HCT116 (cell line): Measurements from ENCODE around the gene ZFYVE27. TPM values are rescaled to one million over a fixed set of nuclear protein-coding genes. Genes with fewer than 3 reads are reported as not detected.

Experiments used
- ATAC-seq: fragments of 200-7000 bp; cut with Tn5 transposase; 2 replicates; pipeline ENCODE4 v1.9.1; 2020; ENCODE audit warnings: mild to moderate bottlenecking, moderate library complexity
- BruUV-seq: library from RNA; stranded (reverse); fragments of 400-500 nt; replicated peaks from 2 replicates; lab custom pipeline; 2021; lab: Mats Ljungman, UMichigan
- CTCF ChIA-PET: fragments of 300-600 bp; sonication (Branson Sonifier 250); formaldehyde crosslinking; loops from one replicate; lab custom pipeline; 2021; ENCODE audit warnings: antibody characterized with exemption; lab: Charles Lee
- POLR2A ChIA-PET: fragments of 300-600, 350-600 bp; sonication (Branson Sonifier 250); formaldehyde crosslinking; loops from one replicate; lab custom pipeline; 2021; ENCODE audit warnings: antibody characterized with exemption; lab: Charles Lee
- RAD21 ChIA-PET, 2 experiments: fragments of 300-600 bp; sonication (Branson Sonifier 250); formaldehyde crosslinking; loops; one replicate each; lab custom pipeline; 2023; ENCODE audit warnings: low total read pairs in 2 of 2; ENCODE audit not compliant: uncharacterized antibody in 2 of 2, unreplicated experiment in 2 of 2, low non-redundant PET in 1 of 2; lab: Charles Lee
- DNase-seq: peaks from one replicate; pipeline ENCODE4 v3.0.0-alpha.2; 2010; ENCODE audit warnings: low read depth, low spot score
- H2AFZ ChIP-seq: fragments of 200-600 bp; shearing (Covaris generic), sonication (generic); 2 replicates; pipeline ENCODE4 v1.6.1; 2017; ENCODE audit warnings: low read depth, mixed run types, mixed read lengths, antibody characterized with exemption, low read length; ENCODE audit not compliant: poor library complexity, severe bottlenecking
- H3K27ac ChIP-seq: 2 replicates; pipeline ENCODE4 v1.5.1; 2012; ENCODE audit warnings: low read depth, low read length
- H3K27me3 ChIP-seq: fragments of 200-600 bp; sonication (generic); 2 replicates; pipeline ENCODE4 v1.6.1; 2016; ENCODE audit warnings: mixed run types, low read length, mixed read lengths; ENCODE audit not compliant: insufficient read depth
- H3K36me3 ChIP-seq, 2 experiments: fragments of 200-500 bp in 1 of 2; fragments of 200-600 bp in 1 of 2; sonication (Bioruptor generic) in 1 of 2; sonication (generic) in 1 of 2; 2 replicates each; pipeline versions ENCODE4 v1.5.1 to v1.6.1; 2014 to 2016; ENCODE audit warnings: low read length in 2 of 2, inconsistent platforms in 1 of 2, mixed read lengths in 1 of 2, mixed run types in 1 of 2; ENCODE audit not compliant: insufficient read depth in 2 of 2, control insufficient read depth in 1 of 2
- H3K4me1 ChIP-seq, 2 experiments: fragments of 200-600 bp in 1 of 2; sonication (generic) in 1 of 2; 2 replicates each; pipeline versions ENCODE4 v1.5.1 to v1.6.1; 2012 to 2017; ENCODE audit warnings: low read length in 2 of 2, inconsistent platforms in 1 of 2, mild to moderate bottlenecking in 1 of 2, mixed read lengths in 1 of 2, mixed run types in 1 of 2, moderate library complexity in 1 of 2; ENCODE audit not compliant: insufficient read depth in 2 of 2, control insufficient read depth in 1 of 2
- H3K4me2 ChIP-seq: fragments of 200-600 bp; sonication (generic); 2 replicates; pipeline ENCODE4 v1.6.1; 2017; ENCODE audit warnings: mixed run types, low read length, mixed read lengths
- H3K4me3 ChIP-seq, 2 experiments: fragments of 200-600 bp in 1 of 2; sonication (generic) in 1 of 2; replicated peaks in 1 of 2; 2 replicates each; pipeline ENCODE4 v1.5.1; 2011 to 2016; ENCODE audit warnings: low read length in 2 of 2, control low read depth in 1 of 2, low read depth in 1 of 2, mild to moderate bottlenecking in 1 of 2, mixed read lengths in 1 of 2, mixed run types in 1 of 2
- H3K79me2 ChIP-seq: fragments of 200-600 bp; sonication (generic); 2 replicates; pipeline ENCODE4 v1.6.1; 2017; ENCODE audit warnings: mild to moderate bottlenecking, mixed run types, low read length, moderate library complexity, mixed read lengths; ENCODE audit not compliant: insufficient read depth
- H3K9ac ChIP-seq: fragments of 200-600 bp; sonication (generic); 2 replicates; pipeline ENCODE4 v1.6.1; 2016; ENCODE audit warnings: low read length, mixed read lengths
- H3K9me2 ChIP-seq: fragments of 200-600 bp; sonication (generic), shearing (Covaris generic); 2 replicates; pipeline ENCODE4 v1.6.1; 2017; ENCODE audit warnings: mixed run types, mild to moderate bottlenecking, moderate library complexity; ENCODE audit not compliant: insufficient read depth
- H3K9me3 ChIP-seq, 2 experiments: fragments of 200-500 bp in 1 of 2; fragments of 200-600 bp in 1 of 2; sonication (Bioruptor generic) in 1 of 2; sonication (generic) in 1 of 2; 2 replicates each; pipeline ENCODE4 v1.6.1; 2014 to 2017; ENCODE audit warnings: low read length in 2 of 2, mixed read lengths in 2 of 2, inconsistent platforms in 1 of 2, low read depth in 1 of 2, mild to moderate bottlenecking in 1 of 2, mixed run types in 1 of 2, moderate library complexity in 1 of 2; ENCODE audit not compliant: control insufficient read depth in 1 of 2, insufficient read depth in 1 of 2
- H4K20me1 ChIP-seq: fragments of 200-600 bp; sonication (generic), shearing (Covaris generic); 2 replicates; pipeline ENCODE4 v1.6.1; 2017; ENCODE audit warnings: mixed run types, mild to moderate bottlenecking, moderate library complexity; ENCODE audit not compliant: insufficient read depth
- CEBPB ChIP-seq: IDR thresholded peaks from 2 replicates; pipeline ENCODE4 v1.6.1; 2012; ENCODE audit warnings: low read depth
- ELF1 ChIP-seq: IDR thresholded peaks from 2 replicates; pipeline ENCODE4 v1.6.1; 2012; ENCODE audit warnings: low read depth, borderline replicate concordance
- FOSL1 ChIP-seq: IDR thresholded peaks from 2 replicates; pipeline ENCODE4 v1.6.1; 2012; ENCODE audit warnings: low read depth
- JUND ChIP-seq: IDR thresholded peaks from 2 replicates; pipeline ENCODE4 v1.6.1; 2012
- POLR2A ChIP-seq: IDR thresholded peaks from 2 replicates; pipeline ENCODE4 v1.7.0; 2011; ENCODE audit warnings: borderline replicate concordance; ENCODE audit not compliant: insufficient read depth, insufficient read length; ENCODE audit errors: extremely low read depth
- POLR2AphosphoS5 ChIP-seq: IDR thresholded peaks from 2 replicates; pipeline ENCODE4 v1.6.1; 2011; ENCODE audit warnings: mild to moderate bottlenecking, low read depth, low read length, moderate library complexity
- SRF ChIP-seq: IDR thresholded peaks from 2 replicates; pipeline ENCODE4 v1.6.1; 2012; ENCODE audit warnings: low read depth
- TCF7L2 ChIP-seq: IDR thresholded peaks from 2 replicates; pipeline ENCODE4 v1.7.0; 2011; ENCODE audit warnings: borderline replicate concordance, inconsistent platforms; ENCODE audit not compliant: insufficient read depth, insufficient read length; ENCODE audit errors: extremely low read depth
- YY1 ChIP-seq: IDR thresholded peaks from 2 replicates; pipeline ENCODE4 v1.6.1; 2011; ENCODE audit warnings: low read length, low read depth, moderate library complexity, mild to moderate bottlenecking; ENCODE audit not compliant: insufficient replicate concordance; ENCODE audit errors: extremely low read depth
- ZFX ChIP-seq: fragments of 450-650 bp; IDR thresholded peaks from 2 replicates; pipeline ENCODE4 v1.6.1; 2017
- intact Hi-C: fragments of 100-400 bp; cut with micrococcal nuclease; formaldehyde crosslinking; loops from 2 replicates; pipeline ENCODE4 v1.10.0; 2022
- total RNA-seq: library from RNA; stranded (reverse); gene quantifications from one replicate; pipeline ENCODE4 v1.2.1, GENCODE V29; 2021; ENCODE audit not compliant: unreplicated experiment
- TF ChIP-seq, protein P1 (sequence below): IDR thresholded peaks from 2 replicates; pipeline ENCODE4 v1.6.1; 2012; ENCODE audit warnings: low read depth
- TF ChIP-seq, protein P2 (sequence below): IDR thresholded peaks from 2 replicates; pipeline ENCODE4 v1.6.1; 2012
- TF ChIP-seq, protein P3 (sequence below): IDR thresholded peaks from 2 replicates; pipeline ENCODE4 v1.6.1; 2012
- TF ChIP-seq, protein P4 (sequence below), 3 experiments: fragments of 200-600 bp in 1 of 3; sonication (generic) in 1 of 3; IDR thresholded peaks in 2 of 3; conservative IDR thresholded peaks in 1 of 3; 2 replicates each; pipeline ENCODE4 v1.5.1; 2012 to 2017; ENCODE audit warnings: low read depth in 2 of 3, low read length in 2 of 3, antibody characterized with exemption in 1 of 3, borderline replicate concordance in 1 of 3, control low read depth in 1 of 3, mild to moderate bottlenecking in 1 of 3, mixed read lengths in 1 of 3, mixed run types in 1 of 3, moderate library complexity in 1 of 3; ENCODE audit not compliant: insufficient read depth in 1 of 3

The ZFYVE27 gene
- total RNA-seq, 1 experiment from 2014 or later: 28.4 TPM

DNA sequence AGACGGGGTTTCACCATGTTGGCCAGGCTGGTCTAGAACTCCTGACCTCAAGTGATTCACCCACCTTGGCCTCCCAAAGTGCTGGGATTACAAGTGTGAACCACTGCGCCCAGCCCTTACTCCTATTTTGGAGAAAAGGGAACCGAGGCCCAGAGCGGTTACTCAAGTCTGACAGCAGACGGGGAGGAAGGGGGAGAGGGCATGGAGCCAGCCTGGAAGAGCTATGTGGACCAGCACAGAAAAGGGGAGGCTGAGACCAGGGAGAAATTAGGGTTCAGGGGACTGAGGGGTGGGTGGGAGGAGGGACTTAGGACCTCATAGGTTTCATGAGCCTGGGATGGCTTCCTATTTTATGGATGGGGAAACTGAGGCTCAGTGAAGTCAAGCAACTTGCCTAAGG, 33.3 kb downstream of the ZFYVE27 start (continued):
- TF ChIP-seq, protein P1, sequence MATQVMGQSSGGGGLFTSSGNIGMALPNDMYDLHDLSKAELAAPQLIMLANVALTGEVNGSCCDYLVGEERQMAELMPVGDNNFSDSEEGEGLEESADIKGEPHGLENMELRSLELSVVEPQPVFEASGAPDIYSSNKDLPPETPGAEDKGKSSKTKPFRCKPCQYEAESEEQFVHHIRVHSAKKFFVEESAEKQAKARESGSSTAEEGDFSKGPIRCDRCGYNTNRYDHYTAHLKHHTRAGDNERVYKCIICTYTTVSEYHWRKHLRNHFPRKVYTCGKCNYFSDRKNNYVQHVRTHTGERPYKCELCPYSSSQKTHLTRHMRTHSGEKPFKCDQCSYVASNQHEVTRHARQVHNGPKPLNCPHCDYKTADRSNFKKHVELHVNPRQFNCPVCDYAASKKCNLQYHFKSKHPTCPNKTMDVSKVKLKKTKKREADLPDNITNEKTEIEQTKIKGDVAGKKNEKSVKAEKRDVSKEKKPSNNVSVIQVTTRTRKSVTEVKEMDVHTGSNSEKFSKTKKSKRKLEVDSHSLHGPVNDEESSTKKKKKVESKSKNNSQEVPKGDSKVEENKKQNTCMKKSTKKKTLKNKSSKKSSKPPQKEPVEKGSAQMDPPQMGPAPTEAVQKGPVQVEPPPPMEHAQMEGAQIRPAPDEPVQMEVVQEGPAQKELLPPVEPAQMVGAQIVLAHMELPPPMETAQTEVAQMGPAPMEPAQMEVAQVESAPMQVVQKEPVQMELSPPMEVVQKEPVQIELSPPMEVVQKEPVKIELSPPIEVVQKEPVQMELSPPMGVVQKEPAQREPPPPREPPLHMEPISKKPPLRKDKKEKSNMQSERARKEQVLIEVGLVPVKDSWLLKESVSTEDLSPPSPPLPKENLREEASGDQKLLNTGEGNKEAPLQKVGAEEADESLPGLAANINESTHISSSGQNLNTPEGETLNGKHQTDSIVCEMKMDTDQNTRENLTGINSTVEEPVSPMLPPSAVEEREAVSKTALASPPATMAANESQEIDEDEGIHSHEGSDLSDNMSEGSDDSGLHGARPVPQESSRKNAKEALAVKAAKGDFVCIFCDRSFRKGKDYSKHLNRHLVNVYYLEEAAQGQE: no peak
- TF ChIP-seq, protein P2, sequence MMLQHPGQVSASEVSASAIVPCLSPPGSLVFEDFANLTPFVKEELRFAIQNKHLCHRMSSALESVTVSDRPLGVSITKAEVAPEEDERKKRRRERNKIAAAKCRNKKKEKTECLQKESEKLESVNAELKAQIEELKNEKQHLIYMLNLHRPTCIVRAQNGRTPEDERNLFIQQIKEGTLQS: no peak
- TF ChIP-seq TCF7L2: no peak
- TF ChIP-seq ELF1: no peak
- TF ChIP-seq FOSL1: no peak
- no peak for TF ChIP-seq ZFX
- no peak for TF ChIP-seq SRF
- TF ChIP-seq CEBPB: no peak
- TF ChIP-seq POLR2A: no peak

DNA sequence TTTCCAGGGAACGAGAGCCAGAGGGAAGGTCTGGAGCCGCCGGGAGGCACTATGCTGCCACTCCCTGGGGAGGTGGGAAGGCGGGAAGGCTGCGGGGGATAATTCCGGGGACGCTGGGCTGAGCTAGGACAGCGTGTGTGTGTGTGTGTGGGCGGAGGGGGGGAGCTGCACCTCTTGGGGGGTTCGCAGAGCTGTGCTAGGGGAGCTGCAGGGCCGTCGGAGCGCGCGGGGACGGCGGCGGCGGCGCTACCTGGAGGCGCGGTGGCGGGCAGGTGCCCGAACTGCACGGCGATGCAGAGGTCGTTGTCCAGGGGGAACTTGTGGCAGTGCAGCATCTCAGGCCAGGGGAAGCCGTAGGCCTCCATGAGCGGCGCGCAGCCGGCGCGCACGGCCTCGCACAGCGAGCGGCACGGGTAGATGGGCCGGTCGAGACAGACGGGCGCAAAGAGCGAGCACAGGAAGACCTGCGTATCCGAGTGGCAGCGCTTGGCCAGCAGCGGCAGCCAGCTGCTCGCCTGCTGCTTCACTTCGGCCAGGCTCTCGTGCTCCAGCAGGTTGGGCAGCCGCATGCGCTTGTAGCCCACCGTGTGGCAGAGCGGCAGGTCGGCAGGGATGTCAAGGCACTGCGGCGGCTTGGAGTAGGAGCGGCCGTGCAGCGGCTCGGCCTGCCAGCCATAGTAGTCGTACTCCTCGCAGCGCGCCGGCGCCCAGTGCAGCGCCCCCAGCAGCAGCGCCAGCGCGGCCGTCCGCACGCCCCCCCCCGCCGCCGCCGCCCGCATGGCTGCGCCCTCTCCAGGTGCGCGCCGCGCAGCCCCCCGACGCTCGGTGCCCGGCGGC, 34.3 kb downstream of the ZFYVE27 start:
- intact Hi-C loops: no loop called here
- Histone ChIP-seq H3K4me2 (no peak overlapping the region), H3K9ac (no peak overlapping the region), H3K36me3 (no peaks in the 10 kb centered on the region), H3K4me1 (no peaks in the 10 kb centered on the region), H3K9me2 (no peaks in the 10 kb centered on the region), H3K9me3 (no peaks in the 10 kb centered on the region), H3K27ac (no peak overlapping the region), H3K79me2 (no peaks in the 10 kb centered on the region), H2AFZ (no peak overlapping the region), H3K27me3 (no peaks in the 10 kb centered on the region), H4K20me1 (no peaks in the 10 kb centered on the region), H3K4me3 (no peak overlapping the region)
- TF ChIP-seq TCF7L2: no peak
- TF ChIP-seq CEBPB: no peak
- TF ChIP-seq, protein P2: no peak
- TF ChIP-seq, protein P3, sequence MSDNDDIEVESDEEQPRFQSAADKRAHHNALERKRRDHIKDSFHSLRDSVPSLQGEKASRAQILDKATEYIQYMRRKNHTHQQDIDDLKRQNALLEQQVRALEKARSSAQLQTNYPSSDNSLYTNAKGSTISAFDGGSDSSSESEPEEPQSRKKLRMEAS: no peak
- no peak for TF ChIP-seq POLR2AphosphoS5
- no peak for TF ChIP-seq POLR2A
- TF ChIP-seq ELF1: no peak
- TF ChIP-seq JUND: no peak
- TF ChIP-seq, protein P4, sequence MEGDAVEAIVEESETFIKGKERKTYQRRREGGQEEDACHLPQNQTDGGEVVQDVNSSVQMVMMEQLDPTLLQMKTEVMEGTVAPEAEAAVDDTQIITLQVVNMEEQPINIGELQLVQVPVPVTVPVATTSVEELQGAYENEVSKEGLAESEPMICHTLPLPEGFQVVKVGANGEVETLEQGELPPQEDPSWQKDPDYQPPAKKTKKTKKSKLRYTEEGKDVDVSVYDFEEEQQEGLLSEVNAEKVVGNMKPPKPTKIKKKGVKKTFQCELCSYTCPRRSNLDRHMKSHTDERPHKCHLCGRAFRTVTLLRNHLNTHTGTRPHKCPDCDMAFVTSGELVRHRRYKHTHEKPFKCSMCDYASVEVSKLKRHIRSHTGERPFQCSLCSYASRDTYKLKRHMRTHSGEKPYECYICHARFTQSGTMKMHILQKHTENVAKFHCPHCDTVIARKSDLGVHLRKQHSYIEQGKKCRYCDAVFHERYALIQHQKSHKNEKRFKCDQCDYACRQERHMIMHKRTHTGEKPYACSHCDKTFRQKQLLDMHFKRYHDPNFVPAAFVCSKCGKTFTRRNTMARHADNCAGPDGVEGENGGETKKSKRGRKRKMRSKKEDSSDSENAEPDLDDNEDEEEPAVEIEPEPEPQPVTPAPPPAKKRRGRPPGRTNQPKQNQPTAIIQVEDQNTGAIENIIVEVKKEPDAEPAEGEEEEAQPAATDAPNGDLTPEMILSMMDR (IDR thresholded peaks at IDR 0.05 in 2 of 3, conservative IDR thresholded peaks at IDR 0.05 in 1 of 3; ENCODE audit: borderline replicate concordance in 1 of 3, insufficient read depth in 1 of 3, low read depth in 2 of 3, low read length in 2 of 3): no peak
- TF ChIP-seq YY1: no peak
- DNase-seq (no peak), ATAC-seq (no peak)
- ChIA-PET POLR2A (no interaction called here), RAD21 (no interaction called here), CTCF (no interaction called here)
- no TSS peak for BruUV-seq
